KOPT-K1 (cell line): ENCODE measurements around the gene TEX38.
"Not testable (repeated sequence)": the region's sequence is repeated elsewhere in the genome, so short reads cannot be mapped to it uniquely, and the experiment has no call there.

Experiments used
- H3K27ac ChIP-seq: fragments of 200-600 bp; sonication (generic); 2 replicates; pipeline ENCODE4 v1.5.1; 2016; ENCODE audit warnings: antibody characterized with exemption, mild to moderate bottlenecking, low read depth, low read length; ENCODE audit not compliant: poor library complexity, severe bottlenecking
- H3K36me3 ChIP-seq: fragments of 200-600 bp; sonication (generic); 2 replicates; pipeline ENCODE4 v1.5.1; 2017; ENCODE audit warnings: antibody characterized with exemption, mild to moderate bottlenecking, low read length, moderate library complexity; ENCODE audit not compliant: insufficient read depth
- H3K9me3 ChIP-seq: fragments of 200-600 bp; sonication (generic); 2 replicates; pipeline ENCODE4 v1.5.1; 2017; ENCODE audit warnings: antibody characterized with exemption, low read length, mild to moderate bottlenecking; ENCODE audit not compliant: insufficient read depth, poor library complexity, severe bottlenecking

Gene TEX38

DNA sequence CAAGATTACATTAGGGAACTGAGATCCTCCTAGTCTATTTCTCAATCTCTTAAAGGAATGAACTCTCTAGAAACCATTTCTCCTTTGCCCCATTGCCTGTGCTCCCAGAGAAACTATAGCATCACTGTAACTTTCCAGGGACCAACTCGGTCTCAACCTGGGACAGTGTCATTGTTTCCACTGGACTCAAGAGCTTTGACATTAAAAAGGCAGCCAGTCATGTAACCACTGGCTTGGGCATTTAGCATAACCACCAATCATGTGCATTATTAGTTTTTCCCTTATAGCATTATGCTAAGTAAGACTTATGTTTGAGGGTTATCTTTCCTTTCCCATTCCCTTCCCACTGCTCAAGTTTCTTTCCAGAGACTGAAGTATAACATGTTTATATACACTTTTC, 18.2 kb downstream of the TEX38 start:
- Histone ChIP-seq H3K27ac (peak overlapping the region; percentile 50), H3K36me3 (peaks cover 76% of the 10 kb centered on the region), H3K9me3 (no peaks in the 10 kb centered on the region)

DNA sequence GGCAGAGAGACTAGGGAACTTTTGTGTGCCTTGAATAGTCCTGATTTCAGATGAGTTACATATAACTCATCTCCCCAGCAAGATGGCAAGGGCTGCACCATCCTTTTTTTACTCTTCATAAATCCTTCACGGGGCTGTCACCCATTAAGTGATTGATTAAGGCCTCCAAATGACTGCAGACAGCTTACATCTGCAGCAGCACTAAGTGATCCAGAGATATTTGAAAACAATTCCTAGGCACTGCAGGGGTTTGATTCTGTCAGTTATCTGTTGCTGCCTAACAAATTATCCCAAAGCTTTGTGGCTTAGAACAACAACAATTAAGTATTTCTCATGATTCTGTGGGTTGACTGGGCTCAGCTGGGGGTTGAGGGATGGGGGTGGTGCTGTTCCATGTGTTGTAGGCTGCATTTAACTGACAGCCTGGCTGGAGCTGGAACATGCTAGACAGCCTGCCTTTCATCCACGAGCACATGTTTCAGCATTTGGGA, 19.3 kb downstream of the TEX38 start:
- Histone ChIP-seq H3K27ac (peak overlapping the region; percentile 42), H3K36me3 (peaks cover 76% of the 10 kb centered on the region), H3K9me3 (no peaks in the 10 kb centered on the region)

DNA sequence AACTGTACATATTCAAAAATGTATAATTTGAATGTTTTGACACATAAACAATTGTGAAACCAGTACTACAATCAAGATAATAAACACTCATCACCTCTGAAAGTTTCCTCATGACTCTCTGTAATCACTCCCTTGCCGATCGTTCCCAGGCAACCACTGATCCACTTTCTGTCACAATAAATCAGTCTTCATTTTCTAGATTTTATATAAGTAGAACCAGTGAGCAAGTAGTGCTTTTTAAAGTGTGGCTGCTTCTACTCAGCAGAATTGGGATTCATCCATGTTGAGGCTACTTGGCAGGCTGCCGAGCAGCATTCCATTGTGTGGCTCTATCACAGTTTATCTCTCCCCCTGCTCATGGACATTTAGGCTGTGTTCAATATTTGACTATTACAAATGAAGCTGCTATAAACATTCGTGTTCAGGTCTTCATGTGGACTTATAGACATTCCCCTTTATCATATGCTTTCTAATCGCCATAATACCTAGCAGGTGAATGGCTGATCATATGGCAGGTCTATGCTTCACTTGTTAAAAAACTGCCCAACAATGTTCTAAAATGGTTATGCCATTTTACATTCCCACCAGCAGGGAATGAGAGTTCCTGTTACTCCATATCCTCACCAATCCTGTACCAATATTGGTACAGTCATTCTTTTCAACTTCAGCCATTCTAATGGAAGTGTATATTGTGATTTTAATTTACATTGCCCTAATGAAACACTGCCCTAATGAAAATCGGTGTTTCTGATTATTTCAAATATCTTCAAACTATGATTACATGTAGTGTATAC, 20.5 kb downstream of the TEX38 start:
- H3K9me3 ChIP-seq, result no peaks in the 10 kb centered on the region
- no peak overlapping the region for H3K27ac ChIP-seq
- H3K36me3 ChIP-seq, result peaks cover 75% of the 10 kb centered on the region

DNA sequence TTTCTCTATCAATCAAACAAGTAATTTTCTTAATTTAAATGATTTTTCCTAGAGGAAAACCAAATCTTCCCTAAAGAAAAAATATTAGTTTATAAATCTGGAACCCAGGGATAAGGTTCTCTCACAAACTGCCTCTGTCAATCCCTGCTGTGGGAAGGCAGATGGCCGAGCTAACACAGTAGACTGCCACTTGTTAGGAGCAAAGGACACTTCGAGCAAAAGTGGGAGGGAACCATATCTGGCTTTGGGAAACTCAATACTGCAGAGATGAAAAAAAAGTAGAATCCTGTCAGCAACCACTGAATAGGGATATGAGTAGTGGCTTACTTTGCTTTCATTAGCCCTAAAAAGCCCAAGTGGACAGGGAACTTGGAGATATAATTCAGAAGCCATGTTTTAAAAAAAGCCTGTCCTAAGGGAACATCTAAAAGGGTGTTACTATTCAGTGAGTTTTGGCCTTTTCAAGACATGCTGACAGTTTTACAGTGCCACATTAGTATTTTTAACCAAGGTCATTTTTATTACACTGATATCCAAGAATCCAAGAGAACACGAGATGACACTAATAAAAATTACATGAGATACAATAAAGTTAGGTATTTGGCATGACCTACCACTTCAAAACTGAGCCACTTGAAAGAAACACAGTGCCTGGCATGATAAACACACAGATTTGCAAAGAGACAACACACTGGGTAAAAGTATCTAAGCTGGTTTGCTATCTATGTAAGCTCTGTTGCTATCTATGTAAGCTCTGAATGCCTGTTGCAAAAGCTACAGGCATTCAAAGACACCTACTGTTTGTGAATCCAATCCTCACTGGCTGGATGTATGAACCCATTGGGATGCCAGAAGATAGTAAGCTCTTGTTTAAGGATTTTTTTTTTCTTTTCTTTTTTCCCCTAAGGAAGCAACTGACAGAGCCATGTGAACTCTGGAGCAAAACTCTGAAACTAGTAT, 21.4 kb downstream of the TEX38 start:
- peaks cover 74% of the 10 kb centered on the region for H3K36me3 ChIP-seq
- no peaks in the 10 kb centered on the region for H3K9me3 ChIP-seq
- no peak overlapping the region for H3K27ac ChIP-seq

DNA sequence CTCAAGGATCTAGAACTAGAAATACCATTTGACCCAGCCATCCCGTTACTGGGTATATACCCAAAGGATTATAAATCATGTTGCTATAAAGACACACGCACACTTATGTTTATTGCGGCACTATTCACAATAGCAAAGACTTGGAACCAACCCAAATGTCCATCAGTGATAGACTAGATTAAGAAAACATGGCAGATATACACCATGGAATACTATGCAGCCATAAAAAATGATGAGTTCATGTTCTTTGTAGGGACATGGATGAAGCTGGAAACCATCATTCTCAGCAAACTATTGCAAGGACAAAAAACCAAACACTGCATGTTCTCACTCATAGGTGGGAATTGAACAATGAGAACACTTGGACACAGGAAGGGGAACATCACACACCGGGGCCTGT, 23.0 kb downstream of the TEX38 start:
- peaks cover 78% of the 10 kb centered on the region for H3K36me3 ChIP-seq
- H3K27ac ChIP-seq, H3K9me3 ChIP-seq: not testable (repeated sequence)

DNA sequence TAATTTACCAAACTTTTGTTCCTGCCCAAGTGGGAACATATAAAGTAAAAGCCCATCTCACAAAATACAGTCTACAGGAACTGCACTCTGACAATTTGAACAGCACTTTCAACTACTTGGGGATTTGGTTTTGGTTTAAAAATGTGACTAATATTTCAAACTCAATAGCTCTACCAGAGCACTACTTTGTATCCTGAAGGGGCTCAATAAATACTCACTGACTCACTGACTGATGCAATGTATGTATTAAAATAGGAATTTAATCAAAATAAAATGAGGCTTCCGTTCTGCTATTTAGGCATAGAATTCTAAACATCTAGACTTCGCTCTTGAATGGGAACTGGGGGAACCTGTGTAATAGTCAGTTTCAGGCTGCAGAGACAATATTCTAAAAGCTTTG, 25.4 kb downstream of the TEX38 start:
- H3K9me3 ChIP-seq, result no peaks in the 10 kb centered on the region
- no peak overlapping the region for H3K27ac ChIP-seq
- H3K36me3 ChIP-seq, result peaks cover 78% of the 10 kb centered on the region

DNA sequence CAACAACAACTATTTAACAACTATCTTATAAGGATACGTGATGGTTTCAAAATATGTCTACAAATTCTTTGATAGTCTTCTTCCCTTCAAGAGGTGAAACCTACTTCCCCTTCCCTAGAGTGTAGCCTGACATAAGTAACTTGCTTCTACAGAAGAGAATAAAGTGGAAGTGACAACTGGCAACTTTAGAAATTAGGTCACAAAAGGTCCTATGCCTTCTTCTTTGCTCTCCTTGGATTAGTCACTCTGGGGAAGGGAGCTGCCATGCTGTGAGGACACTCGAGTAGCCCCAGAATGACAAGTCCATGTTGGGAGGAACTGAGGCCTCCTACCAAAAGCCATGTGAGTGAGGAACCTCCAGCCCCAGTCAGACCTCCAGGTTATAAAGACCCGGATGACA, 28.0 kb downstream of the TEX38 start:
- Histone ChIP-seq H3K9me3 (no peaks in the 10 kb centered on the region), H3K27ac (no peak overlapping the region), H3K36me3 (peaks cover 94% of the 10 kb centered on the region)

DNA sequence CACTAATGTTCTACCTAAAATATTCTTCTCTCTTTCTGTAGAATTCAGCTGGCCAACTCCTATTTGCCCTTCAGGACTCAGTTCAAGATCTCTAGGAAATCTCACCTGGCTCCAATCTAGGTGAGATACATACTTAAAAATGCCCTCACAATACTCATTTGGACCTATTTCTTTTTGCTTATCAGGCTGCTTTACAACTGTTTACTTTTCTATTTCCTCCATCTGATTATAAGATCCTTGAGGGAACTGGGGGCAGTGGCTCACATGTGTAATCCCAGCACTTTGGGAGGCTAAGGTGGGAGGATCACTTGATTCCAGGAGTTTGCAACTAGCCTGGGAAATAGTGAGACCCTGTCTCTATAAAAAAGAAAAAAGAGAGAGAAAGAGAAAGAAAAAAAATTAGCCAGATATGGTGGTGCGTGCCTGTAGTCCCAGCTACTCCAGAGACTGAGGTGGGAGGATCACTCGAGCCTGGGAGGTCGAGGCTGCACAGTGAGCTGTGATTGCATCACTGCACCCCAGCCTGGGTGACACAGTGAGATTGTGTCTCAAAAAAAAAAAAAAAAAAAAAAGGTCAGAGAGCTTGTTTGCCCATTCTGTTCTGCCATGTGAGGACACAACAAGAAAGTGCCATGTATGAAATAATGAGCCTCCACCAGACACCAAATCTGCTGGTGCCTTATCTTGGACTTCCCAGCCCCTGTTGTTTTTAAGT, 32.4 kb downstream of the TEX38 start:
- Histone ChIP-seq H3K27ac (no peak overlapping the region), H3K9me3 (no peaks in the 10 kb centered on the region), H3K36me3 (peaks cover 95% of the 10 kb centered on the region)

DNA sequence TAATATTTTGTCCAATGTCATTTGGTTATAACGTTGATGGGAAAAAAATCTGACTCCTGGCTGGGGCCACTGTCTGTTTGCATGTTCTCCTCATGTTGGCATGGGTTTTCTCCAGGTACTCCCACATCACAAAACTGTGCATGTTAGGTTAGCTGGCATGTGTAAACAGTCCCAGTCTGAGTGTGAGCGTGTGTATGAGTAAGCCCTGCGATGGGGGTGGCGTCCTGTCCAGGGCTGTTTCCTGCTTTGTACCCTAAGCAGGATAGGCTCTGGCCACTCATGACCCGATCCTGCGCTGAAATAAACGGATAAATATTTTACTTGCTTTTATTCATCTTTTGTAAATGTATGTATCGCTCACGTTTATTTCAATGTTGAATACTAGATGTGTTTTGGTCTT, 33.8 kb downstream of the TEX38 start:
- peaks cover 95% of the 10 kb centered on the region for H3K36me3 ChIP-seq
- no peaks in the 10 kb centered on the region for H3K9me3 ChIP-seq
- H3K27ac ChIP-seq, result no peak overlapping the region

DNA sequence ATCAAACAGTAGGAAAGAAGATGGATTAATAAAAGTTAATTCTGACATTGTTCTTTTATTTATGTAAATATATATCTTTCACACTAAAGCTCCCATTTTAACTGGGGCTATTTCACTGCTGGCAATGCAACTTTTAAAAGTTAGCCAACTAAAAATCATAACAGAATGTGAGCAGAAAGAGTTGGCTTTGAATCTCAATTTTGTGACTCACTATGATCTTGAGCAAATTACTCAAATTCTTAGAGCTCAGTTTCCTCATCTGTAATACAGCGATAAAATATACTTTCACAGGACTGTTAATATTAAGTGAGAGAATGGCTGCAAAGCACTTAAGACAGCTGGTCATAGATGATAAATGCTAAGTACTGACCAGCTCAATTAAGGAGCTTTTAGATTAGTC, 36.5 kb downstream of the TEX38 start:
- H3K36me3 ChIP-seq, result peaks cover 96% of the 10 kb centered on the region

DNA sequence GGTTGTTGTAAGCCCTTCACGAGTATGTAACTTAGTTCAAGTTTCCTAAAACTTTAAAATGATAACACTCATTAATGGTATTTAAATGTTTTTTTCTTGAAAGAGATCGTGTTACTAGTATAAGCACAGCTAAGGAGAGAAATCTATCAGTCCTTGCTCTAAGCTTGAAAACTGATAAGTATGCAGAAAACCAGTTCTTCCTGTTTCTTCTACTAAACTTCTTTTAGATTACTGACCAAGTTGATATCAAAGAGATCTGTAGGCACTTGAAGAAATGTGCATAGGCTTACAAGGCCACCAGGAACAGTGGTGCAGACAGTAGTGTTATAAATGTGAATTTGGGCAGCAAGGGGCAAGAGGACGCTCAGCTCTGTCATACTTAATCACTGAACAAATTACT, 43.3 kb downstream of the TEX38 start:
- H3K9me3 ChIP-seq, result no peaks in the 10 kb centered on the region
- no peak overlapping the region for H3K27ac ChIP-seq
- peaks cover 71% of the 10 kb centered on the region for H3K36me3 ChIP-seq

More for the DNA sequence above, 36.5 kb downstream of the TEX38 start:
- Histone ChIP-seq H3K27ac (no peak overlapping the region), H3K9me3 (no peaks in the 10 kb centered on the region)

DNA sequence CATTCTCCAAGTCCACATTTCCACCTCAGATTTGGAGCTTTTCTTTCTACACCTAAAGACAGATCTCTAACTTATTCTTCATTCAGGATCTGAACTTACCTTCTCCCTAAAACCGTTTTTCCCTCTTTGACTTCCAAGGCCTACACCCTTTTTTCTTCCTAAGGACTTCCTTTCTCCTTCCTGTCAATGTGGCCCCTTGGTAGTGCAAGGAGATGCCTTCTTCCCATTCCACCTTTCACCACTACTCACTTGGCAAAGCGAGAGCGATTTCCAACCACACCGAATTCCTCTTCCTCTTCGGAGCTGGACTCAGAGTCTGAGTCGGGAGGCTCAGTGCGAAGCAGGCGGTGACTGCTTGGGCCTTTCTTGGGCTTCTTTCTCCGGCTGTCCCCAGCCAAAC, 46.0 kb downstream of the TEX38 start:
- Histone ChIP-seq H3K36me3 (peaks cover 46% of the 10 kb centered on the region), H3K27ac (peak overlapping the region; percentile 74), H3K9me3 (no peaks in the 10 kb centered on the region)

DNA sequence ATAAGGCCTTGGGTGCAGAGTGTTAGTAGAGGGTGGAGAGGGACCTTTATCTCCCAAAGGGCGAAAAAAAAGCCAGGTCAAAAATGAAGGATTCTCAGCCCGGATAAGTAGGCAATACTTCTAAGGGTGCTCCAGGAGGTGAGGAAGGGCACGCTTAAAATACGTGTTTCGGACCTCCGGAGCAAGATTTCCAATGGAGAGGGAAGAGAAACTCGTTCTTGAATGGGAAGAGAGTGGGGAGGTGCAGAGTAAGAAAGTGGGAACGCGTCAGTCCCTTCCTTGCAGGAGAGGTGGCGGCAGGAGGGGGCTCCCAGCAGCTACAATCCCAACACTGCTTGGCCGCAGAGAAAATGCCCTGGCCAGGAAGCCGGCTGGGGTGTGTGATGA, 46.7 kb downstream of the TEX38 start:
- peaks cover 39% of the 10 kb centered on the region for H3K36me3 ChIP-seq
- no peaks in the 10 kb centered on the region for H3K9me3 ChIP-seq
- H3K27ac ChIP-seq, result peak overlapping the region; percentile 74

DNA sequence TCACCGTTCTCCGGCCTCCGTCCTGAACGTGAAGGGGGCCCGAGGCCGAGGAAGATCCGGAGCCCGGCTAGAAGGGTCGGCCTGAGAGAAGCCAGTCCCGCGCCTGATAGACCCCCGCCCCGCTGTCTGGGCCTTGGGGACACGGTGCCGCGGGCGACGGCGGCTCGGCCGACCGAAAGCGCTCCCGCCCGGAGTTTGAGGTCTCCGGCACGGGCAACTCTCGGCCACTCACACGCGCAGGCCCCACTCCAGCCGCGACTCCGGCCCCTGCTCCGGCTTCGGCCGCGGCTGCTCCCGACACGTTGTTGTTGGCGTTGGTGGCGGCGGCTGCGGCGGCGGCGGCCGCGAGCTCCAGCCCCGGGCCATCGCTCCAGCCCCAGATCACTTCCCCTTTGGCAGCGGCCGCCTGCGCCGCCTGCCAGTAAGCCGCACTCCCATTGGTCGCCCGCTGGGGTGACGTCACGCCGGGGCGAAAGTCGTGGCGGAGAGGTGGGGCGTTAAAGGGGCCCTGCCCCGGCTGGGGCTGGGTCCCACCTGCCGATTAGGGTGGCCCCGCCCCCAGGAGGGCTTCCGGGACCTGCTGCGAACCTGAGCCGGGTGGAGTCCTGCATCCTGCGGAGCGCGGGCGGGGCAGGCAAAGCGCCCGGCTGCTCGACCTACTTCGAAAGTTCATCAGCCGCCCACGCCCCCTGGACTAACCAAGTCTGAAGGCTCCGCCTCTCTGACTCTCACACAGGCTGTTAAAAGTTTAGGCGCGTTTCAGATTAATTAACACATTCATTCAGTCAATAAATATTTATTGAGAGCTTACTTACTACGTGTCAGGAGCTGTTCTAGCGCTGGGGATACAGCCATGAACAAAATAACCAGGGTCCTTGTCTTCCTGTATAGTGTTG, 47.3 kb downstream of the TEX38 start, which contains the start of gene EFCAB14:
TSS of gene EFCAB14 (minus strand) at position 388 of the 896 bp plus-strand sequence. CDS start 1,027 bp downstream, outside the sequence.
- H3K9me3 ChIP-seq, result no peaks in the 10 kb centered on the region
- peaks cover 33% of the 10 kb centered on the region for H3K36me3 ChIP-seq
- peak within 1 kb of the TSS; percentile 74 for H3K27ac ChIP-seq
